HG03108 (cell line): ENCODE data around the gene SESTD1.
"Not testable (repeated sequence)": the region's sequence is repeated elsewhere in the genome, so short reads cannot be mapped to it uniquely, and the experiment has no call there.

Experiments used
- ATAC-seq: cut with Tn5 transposase; IDR thresholded peaks from one replicate; pipeline ENCODE4 v1.9.1; 2021; ENCODE audit warnings: moderate library complexity; ENCODE audit not compliant: unreplicated experiment

Gene SESTD1

GRCh38 chr2:179266271-179266670, 1.6 kb upstream of the SESTD1 start:
- no peak for ATAC-seq

DNA sequence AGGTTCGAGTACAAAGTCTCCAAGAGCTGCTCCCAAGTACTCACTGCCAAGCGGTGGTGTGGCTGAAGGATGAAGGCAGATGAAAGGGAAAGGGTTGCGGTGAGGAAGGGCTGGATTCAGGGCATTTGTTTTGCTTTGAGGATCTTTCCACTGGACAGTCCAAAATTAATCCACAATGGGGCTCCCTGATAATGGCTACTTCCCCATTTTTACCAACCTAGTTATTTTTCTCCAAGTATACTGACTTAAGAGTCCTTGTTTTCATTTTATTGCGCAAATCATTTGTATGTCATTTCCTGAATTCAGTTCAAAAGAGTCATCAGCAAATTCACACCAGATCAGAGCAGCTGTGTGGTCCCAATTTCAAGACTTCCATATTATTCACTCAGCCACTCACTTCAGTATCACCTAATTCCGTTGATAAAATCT, 464 bp upstream of the SESTD1 start:
- no peak for ATAC-seq

DNA sequence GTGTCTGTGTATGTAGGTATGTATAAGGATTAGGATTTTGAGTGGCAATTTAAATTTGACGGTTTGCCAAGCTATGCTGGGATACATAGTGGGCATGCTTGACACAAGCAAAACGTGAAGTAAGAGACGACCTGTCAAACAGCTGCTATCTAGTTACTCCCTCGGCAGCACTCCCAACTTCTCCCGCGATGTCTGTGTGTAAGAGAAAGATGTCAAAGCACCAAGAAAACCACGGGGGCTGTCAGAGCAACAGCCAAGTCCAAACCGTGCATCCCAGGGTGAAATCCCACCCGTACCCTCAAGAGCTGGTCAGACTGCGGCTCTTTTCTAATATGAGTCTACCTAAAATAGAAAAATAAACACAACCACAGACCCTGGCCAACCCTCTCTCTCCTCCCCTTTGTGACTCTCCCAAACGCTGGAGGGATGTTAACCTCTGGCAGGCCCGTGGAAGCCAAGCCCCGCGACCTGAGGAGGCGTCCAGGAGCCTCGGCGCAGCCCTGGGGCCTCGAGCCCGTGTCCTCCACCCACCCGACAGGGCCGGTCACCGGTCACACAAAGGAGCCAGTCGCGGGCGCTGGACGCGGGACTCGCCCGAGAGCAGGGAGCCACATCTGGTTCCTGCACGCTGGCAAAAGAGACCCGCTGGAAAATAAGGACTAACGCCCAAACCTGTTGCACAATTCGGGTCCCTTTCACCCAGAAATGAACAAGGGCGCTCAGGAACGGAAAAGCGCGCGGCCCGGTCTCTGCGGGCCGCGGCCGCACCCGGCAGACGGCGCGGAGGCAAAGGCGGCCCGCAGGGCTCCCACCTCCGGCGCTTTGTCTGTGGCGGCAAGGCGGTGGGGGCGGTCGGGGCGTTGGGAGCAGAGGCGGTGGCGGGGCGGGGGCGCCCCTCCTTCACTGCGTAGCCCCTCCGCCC, 925 bp downstream of the SESTD1 start:
- ATAC-seq: peak; percentile 25

GRCh38 chr2:179263015-179263414, 1.6 kb downstream of the SESTD1 start:
- no peak for ATAC-seq

- no peak for ATAC-seq
Measured at GRCh38 chr2:179262077-179262660, 2.5 kb downstream of the SESTD1 start.

GRCh38 chr2:179261151-179261825, 3.3 kb downstream of the SESTD1 start:
- ATAC-seq: no peak

GRCh38 chr2:179260224-179260623, 4.4 kb downstream of the SESTD1 start:
- no peak for ATAC-seq

DNA sequence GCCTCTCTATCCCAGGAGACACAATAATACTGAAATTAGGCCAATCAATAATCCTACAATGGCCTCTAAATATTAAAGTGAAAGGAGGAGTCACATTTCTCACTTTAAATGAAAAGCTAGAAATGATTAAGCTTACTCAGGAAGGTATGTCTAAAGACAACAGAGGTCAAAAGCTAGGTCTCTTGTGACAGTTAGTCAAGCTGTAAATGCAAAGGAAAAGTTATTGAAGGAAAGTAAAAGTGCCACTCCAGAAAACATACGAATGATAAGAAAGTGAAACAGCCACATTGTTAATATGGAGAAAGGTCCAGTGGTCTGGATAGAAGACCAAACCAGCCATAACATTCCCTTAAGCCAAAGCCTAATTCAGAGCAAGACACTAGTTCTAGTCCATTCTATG, 9.5 kb downstream of the SESTD1 start:
- ATAC-seq: peak; percentile 27

GRCh38 chr2:179253226-179253625, 11.4 kb downstream of the SESTD1 start:
- peak; percentile 55 for ATAC-seq

- peak; percentile 31 for ATAC-seq
Measured at GRCh38 chr2:179252423-179252822, 12.2 kb downstream of the SESTD1 start.

DNA sequence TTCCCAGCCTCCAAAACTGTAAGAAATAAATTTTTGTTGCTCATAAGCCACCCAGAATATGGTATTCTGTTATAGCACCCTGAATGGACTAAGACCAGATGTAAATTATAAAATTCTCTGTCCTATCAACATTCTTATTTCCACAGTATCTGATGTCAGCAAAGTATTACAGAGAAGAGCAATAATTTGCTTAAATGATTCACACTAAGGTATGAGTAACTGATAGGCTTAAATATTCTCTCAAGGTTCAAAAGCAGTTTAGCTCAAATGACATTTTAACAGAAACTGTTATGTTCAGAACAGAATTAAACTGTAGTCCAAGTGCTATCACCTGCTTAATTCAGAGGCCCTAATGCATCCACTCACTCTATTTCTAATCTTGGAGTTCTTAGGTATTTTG, 12.8 kb downstream of the SESTD1 start:
- no peak for ATAC-seq

DNA sequence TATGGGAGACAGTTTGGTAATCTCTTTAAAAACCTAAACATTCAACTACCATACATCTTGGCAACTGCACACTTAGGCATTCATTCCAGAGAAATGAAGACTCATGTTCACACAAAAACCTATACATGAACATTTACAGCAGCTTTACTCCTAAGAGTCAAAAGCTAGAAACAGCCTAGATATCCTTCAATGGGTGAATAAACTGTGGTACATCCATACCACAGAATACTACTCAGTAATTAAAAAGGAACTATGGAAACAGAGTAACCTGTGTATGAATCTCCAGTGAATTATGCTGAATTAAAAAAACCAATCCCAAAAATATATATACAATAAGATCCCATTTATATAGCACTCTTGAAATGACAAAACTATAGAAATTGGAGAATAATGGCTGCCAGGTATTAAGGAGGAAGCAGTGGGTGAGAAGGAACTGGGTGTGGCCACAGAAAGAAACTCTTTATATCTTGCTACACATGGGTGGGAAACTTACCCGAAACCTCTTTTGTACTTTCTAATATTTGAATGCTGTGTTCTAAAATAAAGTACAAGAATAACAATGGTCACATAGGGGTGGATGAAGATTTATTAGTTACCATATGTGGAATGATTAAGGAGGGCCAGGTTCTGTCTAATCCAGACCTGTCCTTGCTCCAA, 13.7 kb downstream of the SESTD1 start:
- no peak for ATAC-seq

- no peak for ATAC-seq
Measured at GRCh38 chr2:179250095-179250494, 14.5 kb downstream of the SESTD1 start.

DNA sequence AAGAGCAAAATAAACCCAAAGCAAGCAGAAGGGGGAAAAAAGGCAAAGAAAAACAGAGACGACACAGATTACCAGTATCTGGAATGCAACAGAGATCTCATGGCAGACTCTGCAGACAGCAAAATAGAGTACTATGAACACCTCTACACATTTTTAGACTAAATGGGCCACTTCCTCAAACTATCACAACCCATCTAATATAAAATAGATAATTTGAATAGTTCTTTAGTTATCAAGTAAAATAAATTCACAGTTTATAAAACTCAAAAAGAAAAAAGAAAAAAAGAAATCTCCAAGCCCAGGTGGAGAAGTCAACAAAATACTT, 16.6 kb downstream of the SESTD1 start:
- no peak for ATAC-seq

GRCh38 chr2:179247318-179248023, 17.2 kb downstream of the SESTD1 start:
- no peak for ATAC-seq

DNA sequence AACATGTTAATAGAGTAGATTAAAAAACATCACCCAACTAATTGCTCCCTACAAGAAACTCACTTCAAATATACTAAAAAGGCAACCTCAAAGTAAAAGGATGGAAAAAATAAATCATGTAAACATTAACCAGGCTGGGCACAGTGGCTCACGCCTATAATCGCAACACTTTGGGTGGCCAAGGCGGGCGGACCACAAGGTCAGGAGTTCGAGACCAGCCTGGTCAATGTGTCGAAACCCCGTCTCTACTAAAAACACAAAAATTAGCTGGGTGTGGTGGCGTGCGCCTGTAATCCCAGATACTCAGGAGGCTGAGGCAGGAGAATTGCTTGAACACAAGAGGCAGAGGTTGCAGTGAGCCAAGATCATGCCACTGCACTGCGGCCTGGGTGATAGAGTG, 18.8 kb downstream of the SESTD1 start:
- not testable (repeated sequence) for ATAC-seq

DNA sequence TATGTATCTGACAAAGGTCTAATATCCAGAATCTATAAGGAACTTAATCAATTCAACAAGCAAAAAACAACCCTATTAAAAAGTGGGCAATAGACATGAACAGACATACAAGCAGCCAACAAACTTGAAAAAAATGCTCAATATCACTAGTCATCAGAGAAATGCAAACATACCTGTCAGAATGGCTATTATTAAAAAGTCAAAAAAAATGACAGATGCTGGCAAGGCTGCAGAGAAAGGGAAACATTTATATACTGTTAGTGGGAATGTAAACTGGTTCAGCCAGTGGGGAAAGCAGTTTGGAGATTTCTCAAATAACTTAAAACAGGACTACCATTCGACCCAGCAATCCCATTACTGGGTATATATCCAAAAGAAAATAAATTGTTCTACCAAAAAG, 21.6 kb downstream of the SESTD1 start:
- no peak for ATAC-seq

- ATAC-seq: no peak
Measured at GRCh38 chr2:179240481-179241451, 23.9 kb downstream of the SESTD1 start.

DNA sequence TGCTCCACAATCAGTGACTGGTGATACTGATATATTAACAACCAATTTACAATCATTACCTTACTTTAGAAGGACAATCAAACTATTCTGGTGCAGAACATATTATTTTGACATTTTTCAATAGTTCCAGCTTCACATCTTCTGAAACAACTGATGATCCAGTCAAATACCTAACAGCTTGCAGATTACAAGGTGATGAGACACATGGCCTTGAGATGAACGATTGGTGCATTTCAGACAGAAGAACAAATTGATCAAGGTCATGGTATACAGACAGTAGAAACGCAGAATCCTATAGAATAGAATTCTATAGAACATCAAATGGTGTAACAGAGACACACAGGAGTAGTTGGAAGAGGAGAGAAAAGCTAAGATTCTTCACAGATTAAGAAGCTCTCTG, 24.8 kb downstream of the SESTD1 start:
- ATAC-seq: no peak

GRCh38 chr2:179239195-179239594, 25.4 kb downstream of the SESTD1 start:
- ATAC-seq: peak; percentile 92
